Measurements from ENCODE around the gene VAMP3.

DNA sequence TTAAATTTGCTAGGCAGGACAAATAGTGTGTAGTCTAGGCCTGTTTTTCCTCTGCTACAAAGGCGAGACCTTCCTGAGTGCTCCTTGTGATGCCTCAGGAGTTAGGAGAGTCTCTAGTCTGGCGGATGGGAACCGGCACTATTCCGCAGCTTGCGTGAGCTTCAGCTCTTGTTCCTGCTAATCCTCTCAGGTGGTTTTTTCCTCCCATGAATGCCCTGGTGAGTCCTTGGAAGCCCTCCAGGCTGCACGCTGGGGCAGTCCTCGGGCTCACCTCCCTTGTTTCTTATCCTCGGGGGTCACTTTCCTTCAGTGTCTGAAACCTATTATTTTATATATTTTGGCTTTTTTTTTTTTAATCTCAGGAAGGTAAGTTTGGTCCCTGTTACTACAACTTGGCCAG lies 53.6 kb downstream of the VAMP3 start:
- no peak for TF ChIP-seq POLR2A (IDR thresholded peaks at IDR 0.05)
- TF ChIP-seq, protein P1, sequence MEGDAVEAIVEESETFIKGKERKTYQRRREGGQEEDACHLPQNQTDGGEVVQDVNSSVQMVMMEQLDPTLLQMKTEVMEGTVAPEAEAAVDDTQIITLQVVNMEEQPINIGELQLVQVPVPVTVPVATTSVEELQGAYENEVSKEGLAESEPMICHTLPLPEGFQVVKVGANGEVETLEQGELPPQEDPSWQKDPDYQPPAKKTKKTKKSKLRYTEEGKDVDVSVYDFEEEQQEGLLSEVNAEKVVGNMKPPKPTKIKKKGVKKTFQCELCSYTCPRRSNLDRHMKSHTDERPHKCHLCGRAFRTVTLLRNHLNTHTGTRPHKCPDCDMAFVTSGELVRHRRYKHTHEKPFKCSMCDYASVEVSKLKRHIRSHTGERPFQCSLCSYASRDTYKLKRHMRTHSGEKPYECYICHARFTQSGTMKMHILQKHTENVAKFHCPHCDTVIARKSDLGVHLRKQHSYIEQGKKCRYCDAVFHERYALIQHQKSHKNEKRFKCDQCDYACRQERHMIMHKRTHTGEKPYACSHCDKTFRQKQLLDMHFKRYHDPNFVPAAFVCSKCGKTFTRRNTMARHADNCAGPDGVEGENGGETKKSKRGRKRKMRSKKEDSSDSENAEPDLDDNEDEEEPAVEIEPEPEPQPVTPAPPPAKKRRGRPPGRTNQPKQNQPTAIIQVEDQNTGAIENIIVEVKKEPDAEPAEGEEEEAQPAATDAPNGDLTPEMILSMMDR (IDR thresholded peaks at IDR 0.05) = no peak

Data from Peyer's patch (tissue), 4 donors.